Psoas muscle (tissue), 8 donors: Measurements from ENCODE around the gene CLRN1. TPM values are rescaled to one million over a fixed set of nuclear protein-coding genes. Genes with fewer than 3 reads are reported as not detected.

Experiments
- ATAC-seq, 4 donors: fragments of 200-7000 bp; cut with Tn5 transposase; one replicate each; pipeline ENCODE4 v1.9.1; 2020; ENCODE audit warnings: moderate library complexity in 3 of 4, mild to moderate bottlenecking in 2 of 4
- DNase-seq, 2 donors: peaks; one replicate each; pipeline ENCODE4 v3.0.0-alpha.2; 2020
- H3K27ac ChIP-seq: fragments of 200-600 bp; one replicate; pipeline ENCODE4 v1.8.0; 2022
- H3K27me3 ChIP-seq, 3 donors: fragments of 200-600 bp in 1 of 3; one replicate each; pipeline versions ENCODE4 v1.6.1 to v1.8.0; 2013 to 2022; ENCODE audit warnings: low read length in 2 of 3, mild to moderate bottlenecking in 2 of 3, moderate library complexity in 1 of 3; ENCODE audit not compliant: insufficient read depth in 3 of 3
- H3K36me3 ChIP-seq, 2 donors: fragments of 200-600 bp in 1 of 2; one replicate each; pipeline versions ENCODE4 v1.6.1 to v1.8.0; 2013 to 2022; ENCODE audit warnings: low read depth in 1 of 2, mild to moderate bottlenecking in 1 of 2, moderate library complexity in 1 of 2; ENCODE audit not compliant: insufficient read depth in 1 of 2
- H3K4me1 ChIP-seq: fragments of 200-600 bp; one replicate; pipeline ENCODE4 v1.8.0; 2022
- H3K4me3 ChIP-seq: fragments of 200-600 bp; one replicate; pipeline ENCODE4 v1.8.0; 2022; ENCODE audit warnings: mild to moderate bottlenecking
- H3K9me3 ChIP-seq: fragments of 200-600 bp; one replicate; pipeline ENCODE4 v1.8.0; 2022
- WGBS, 3 donors: extraction: QIAGEN DNeasy Blood & Tissue Kit; methylation state at CpG; one replicate each; pipeline versions ENCODE4 v1.1.6 to v1.1.7; 2013; 5-methylcytosine and 5-hydroxymethylcytosine counted together
- intact Hi-C, 2 donors: fragments of 100-400 bp; cut with DNase I; formaldehyde crosslinking; loops; one replicate each; pipeline versions ENCODE4 v1.11.0 to v1.14.2; 2022
- polyA plus RNA-seq, 3 donors: library from polyadenylated mRNA; stranded (reverse); fragments of 200-250 nt; gene quantifications; one replicate each; pipeline ENCODE4 v1.2.3, GENCODE V29; 2013
- total RNA-seq, 4 donors: library from RNA; stranded (reverse); fragmentation: NEBNext Ultra II Directional in 2 of 4; extraction: Animal tissue kit (Norgen Biotek cat#: 25700) in 2 of 4; gene quantifications; one replicate each; pipeline versions ENCODE4 v1.2.1 to v1.2.4, GENCODE V29; 2021 to 2023
- TF ChIP-seq, protein P1 (sequence below): fragments of 200-600 bp; IDR thresholded peaks from one replicate; pipeline ENCODE4 v1.8.0; 2022; ENCODE audit warnings: antibody characterized with exemption
- donor health status: healthy with polysubstance abuse.
- donor health status: DM: no; HTN: no; CAD: no; lungs with moderate emphysema.
- donor health status: Bipolar disorder and iron deficiency.
- donor health status: healthy.
- donor health status: DM: yes; HTN: yes; CAD: no.
- donor health status: DM: no; HTN: no; CAD: no.
- donor health status: DM: no; HTN: no; CAD: no.
- donor health status: DM: yes; HTN: yes; CAD: no.

Gene CLRN1
- total and polyA plus RNA-seq, 7 donors, result not detected

DNA sequence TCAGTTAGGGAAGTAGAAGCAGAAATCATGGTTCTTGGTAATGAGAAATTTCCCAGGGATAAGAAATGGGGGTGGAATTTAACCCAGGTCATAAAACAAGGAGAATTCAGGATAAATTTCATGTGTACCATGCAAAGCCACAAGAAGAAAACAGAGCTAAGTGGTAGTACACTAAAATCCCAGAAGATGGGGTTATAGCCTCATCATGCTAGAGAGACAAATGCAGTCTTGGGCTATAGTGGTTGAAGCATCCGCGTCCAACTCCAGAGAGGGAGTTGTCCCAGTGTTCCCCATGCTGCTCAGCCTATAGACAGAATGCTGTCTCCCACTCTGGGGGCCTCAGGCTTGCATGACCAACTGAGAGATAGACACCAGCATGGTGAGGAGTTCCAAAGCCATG is 36.2 kb upstream of the CLRN1 start:
- no peak overlapping the region for H3K27ac ChIP-seq
- intact Hi-C loops, result no loop called here
- DNase-seq (no peak), ATAC-seq (no peak)
- no peaks in the 10 kb centered on the region for H3K36me3 ChIP-seq
- TF ChIP-seq, protein P1, sequence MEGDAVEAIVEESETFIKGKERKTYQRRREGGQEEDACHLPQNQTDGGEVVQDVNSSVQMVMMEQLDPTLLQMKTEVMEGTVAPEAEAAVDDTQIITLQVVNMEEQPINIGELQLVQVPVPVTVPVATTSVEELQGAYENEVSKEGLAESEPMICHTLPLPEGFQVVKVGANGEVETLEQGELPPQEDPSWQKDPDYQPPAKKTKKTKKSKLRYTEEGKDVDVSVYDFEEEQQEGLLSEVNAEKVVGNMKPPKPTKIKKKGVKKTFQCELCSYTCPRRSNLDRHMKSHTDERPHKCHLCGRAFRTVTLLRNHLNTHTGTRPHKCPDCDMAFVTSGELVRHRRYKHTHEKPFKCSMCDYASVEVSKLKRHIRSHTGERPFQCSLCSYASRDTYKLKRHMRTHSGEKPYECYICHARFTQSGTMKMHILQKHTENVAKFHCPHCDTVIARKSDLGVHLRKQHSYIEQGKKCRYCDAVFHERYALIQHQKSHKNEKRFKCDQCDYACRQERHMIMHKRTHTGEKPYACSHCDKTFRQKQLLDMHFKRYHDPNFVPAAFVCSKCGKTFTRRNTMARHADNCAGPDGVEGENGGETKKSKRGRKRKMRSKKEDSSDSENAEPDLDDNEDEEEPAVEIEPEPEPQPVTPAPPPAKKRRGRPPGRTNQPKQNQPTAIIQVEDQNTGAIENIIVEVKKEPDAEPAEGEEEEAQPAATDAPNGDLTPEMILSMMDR, result no peak
- 36 to 72% (median 66%) methylated on average over 2 of the region's 2 CpGs for WGBS, 3 donors
- no peaks in the 10 kb centered on the region for H3K4me1 ChIP-seq
- H3K4me3 ChIP-seq, result no peak overlapping the region
- no peaks in the 10 kb centered on the region for H3K9me3 ChIP-seq
- no peaks in the 10 kb centered on the region for H3K27me3 ChIP-seq

DNA sequence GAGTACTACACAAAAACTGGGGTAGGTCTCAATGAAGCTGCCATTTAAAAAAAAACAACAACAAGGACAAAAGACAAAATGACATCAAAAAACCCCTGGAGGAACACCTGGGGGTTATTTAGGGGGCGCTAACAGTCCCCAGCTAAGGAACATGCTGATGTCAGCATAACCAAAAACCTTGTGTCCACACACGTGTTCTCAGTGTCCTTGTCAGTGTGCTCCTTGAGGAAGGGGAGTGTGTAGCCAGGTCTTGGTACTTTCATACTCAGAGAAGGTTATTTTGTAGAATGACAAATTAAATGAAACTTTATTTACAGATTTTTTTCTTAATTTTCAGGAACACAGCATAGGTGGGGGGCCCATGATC is 31.2 kb upstream of the CLRN1 start:
- Histone ChIP-seq H3K27me3 (no peaks in the 10 kb centered on the region), H3K36me3 (no peaks in the 10 kb centered on the region), H3K9me3 (no peaks in the 10 kb centered on the region), H3K4me3 (no peak overlapping the region), H3K27ac (no peak overlapping the region), H3K4me1 (no peaks in the 10 kb centered on the region)
- intact Hi-C loops, result no loop called here
- ATAC-seq (no peak), DNase-seq (no peak)
- TF ChIP-seq, protein P1, result no peak
- WGBS, 3 donors, result 71 to 74% (median 72%) methylated on average over 2 of the region's 2 CpGs

DNA sequence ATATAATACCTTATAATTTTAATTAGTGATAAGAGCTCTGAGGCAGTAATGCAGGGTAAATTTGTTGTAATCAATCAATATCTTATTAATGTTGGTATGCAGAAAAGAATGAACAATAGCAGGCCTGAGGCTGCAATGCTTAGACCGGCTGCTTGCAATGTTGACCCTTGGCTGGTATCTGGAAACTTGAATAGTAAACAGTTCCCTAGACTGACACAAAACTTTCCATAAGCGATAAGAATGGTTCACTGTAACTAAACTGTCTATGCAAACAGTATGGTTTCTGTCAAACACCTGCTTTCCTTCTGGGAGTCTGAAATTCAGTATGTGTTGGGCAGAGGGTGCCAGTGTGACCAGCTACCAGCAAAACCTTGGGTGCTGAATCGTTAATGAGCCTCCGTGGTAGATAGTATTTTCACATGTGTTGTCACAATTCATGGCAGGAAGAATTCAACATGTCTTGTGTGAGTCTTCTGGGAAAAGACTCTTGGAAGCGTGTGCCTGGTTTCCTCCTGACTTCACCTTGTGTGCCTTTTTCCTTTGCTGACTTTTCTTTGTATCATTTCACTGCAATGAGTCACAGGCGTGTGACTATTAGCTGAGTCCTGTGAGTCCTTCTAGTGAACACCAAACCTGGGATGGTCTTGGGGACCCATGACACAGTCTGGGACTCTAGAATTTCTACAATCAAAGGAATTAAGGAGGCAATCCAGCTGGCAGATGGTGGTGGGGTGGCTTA is 30.7 kb upstream of the CLRN1 start:
- Histone ChIP-seq H3K36me3 (no peaks in the 10 kb centered on the region), H3K27me3 (no peaks in the 10 kb centered on the region), H3K4me1 (no peaks in the 10 kb centered on the region), H3K4me3 (no peak overlapping the region), H3K27ac (no peak overlapping the region), H3K9me3 (no peaks in the 10 kb centered on the region)
- intact Hi-C loops, result no loop called here
- DNase-seq, result no peak
- no peak for ATAC-seq
- TF ChIP-seq, protein P1, result no peak
- WGBS, 3 donors, result 59 to 64% (median 59%) methylated on average over 6 of the region's 6 CpGs

DNA sequence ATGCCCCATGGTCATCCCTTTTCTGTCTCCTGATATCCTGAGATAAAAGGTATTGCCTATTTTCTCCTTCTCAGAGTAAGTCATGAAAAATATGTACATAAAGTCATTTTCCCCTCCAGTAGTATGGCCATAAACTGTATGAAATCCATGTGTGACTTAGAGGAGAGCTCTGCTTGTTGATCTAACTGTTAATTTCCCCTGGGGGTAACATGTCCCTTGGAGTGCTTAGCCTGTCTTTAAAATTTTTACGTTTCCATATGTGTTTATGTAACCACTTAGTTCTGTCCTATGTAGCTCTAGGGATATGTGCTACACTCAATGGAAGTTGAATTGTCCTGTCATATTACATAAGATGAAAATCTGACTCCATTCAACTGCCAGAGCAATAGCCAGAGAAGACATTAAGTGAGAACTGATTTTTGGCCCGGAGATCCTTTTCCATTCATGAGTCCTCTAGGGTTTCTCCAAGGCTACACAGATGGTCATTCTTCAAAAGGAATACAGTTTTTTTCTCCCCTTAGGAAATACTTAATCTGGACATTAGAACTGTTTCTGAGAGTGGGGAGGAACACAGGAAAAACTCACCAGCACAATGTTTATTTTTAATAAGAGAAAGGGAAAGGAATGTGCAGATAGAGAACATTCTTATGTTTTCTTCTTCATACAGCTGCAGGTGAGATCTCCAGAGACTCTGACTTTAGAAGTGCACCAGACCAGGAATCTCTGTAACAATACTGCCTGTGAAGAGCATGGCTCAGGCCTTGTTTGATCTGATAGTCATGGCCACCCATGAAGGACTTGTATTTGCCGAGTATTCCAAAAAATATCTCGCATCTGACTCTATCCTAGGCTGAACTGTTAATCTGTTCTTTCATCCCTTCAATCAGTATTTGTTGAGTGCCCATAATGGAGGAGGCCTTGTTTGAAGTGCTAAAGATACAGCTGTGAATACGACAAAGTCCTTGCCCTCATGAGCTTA is 29.8 kb upstream of the CLRN1 start:
- Histone ChIP-seq H3K36me3 (no peaks in the 10 kb centered on the region), H3K4me1 (no peaks in the 10 kb centered on the region), H3K9me3 (no peaks in the 10 kb centered on the region), H3K4me3 (no peak overlapping the region), H3K27ac (no peak overlapping the region), H3K27me3 (no peaks in the 10 kb centered on the region)
- ATAC-seq (no peak), DNase-seq (no peak)
- intact Hi-C loops, result no loop called here
- TF ChIP-seq, protein P1, result no peak
- 70 to 76% (median 73%) methylated on average over 5 of the region's 5 CpGs for WGBS, 3 donors
